HG03460 (cell line): ENCODE results near the gene DSCAML1.

Source experiments
- ATAC-seq: cut with Tn5 transposase; IDR thresholded peaks from one replicate; pipeline ENCODE4 v1.9.1; 2021; ENCODE audit not compliant: unreplicated experiment

Gene DSCAML1

GRCh38 chr11:117506971-117507370 is 290.0 kb downstream of the DSCAML1 start:
- ATAC-seq: no peak

- ATAC-seq: no peak
Observed at GRCh38 chr11:117505285-117505970, 291.6 kb downstream of the DSCAML1 start.

- ATAC-seq: no peak
Observed at GRCh38 chr11:117502779-117503100, 294.3 kb downstream of the DSCAML1 start.

GRCh38 chr11:117502015-117502778 is 294.8 kb downstream of the DSCAML1 start:
- no peak for ATAC-seq

- no peak for ATAC-seq
Observed at GRCh38 chr11:117501237-117501898, 295.6 kb downstream of the DSCAML1 start.

- no peak for ATAC-seq
Observed at GRCh38 chr11:117498791-117499190, 298.2 kb downstream of the DSCAML1 start.

GRCh38 chr11:117497206-117497951 is 299.6 kb downstream of the DSCAML1 start:
- no peak for ATAC-seq

DNA sequence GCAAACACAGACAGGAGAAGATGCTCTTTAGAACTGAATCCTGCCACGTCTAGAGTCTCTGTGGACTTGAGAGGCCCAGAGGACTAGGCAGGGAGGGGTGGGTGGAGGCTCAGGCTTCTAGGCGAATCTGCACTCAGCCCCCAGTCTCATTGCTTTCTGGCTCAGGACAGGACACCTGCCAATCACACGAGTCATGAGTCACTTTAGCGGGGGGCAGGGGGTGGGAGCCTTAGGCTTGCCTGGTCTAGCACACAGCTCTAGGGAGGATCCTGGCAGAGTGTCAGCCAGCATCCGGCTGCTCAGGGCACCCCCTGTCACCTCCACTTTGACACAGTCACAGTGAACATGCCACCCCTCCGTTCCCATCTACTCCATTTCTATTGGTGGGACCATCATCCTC is 301.7 kb downstream of the DSCAML1 start:
- no peak for ATAC-seq

GRCh38 chr11:117492578-117493251 is 304.3 kb downstream of the DSCAML1 start:
- ATAC-seq: no peak

DNA sequence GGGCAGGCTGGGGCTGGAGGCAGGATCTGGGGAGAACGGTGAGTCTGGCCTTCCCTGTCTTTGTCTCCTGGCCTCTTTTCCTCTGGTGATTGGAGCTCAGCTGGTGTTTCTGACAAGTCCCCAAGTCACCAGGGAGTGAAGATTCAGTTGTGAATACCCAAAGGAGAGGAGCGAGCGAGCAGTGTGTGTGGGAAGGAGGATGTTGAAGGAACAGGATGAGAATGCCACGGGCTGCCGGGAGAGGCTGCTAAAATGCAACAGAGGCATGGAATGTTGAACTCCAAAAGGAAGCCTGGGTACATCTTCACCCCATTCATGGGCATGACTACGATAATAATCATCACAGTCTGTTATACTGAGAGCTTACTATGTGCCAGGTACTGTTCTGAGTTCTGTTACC is 306.1 kb downstream of the DSCAML1 start:
- no peak for ATAC-seq

- ATAC-seq: no peak
Observed at GRCh38 chr11:117489999-117490679, 306.9 kb downstream of the DSCAML1 start.

- no peak for ATAC-seq
Observed at GRCh38 chr11:117488996-117489952, 307.7 kb downstream of the DSCAML1 start.

DNA sequence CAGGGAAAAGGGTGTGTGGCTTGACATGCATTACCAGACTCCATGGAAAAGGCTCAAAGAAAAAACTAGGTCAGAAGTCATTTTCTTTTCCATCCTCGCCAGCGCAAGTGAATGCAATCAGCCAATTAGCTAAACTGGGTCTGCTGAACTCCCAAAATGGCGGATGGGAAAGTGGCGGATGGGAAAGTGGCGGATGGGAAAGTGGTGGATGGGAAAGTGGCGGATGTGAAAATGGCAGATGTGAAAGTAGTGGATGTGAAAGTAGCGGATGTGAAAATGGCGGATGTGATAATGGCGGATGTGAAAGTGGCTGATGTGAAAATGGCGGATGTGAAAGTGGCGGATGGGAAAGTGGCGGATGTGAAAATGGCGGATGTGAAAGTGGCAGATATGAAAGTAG is 311.0 kb downstream of the DSCAML1 start:
- no peak for ATAC-seq

GRCh38 chr11:117484156-117484555 is 312.9 kb downstream of the DSCAML1 start:
- no peak for ATAC-seq

GRCh38 chr11:117483372-117483771 is 313.6 kb downstream of the DSCAML1 start:
- no peak for ATAC-seq

GRCh38 chr11:117482881-117483280 is 314.1 kb downstream of the DSCAML1 start:
- ATAC-seq: no peak

DNA sequence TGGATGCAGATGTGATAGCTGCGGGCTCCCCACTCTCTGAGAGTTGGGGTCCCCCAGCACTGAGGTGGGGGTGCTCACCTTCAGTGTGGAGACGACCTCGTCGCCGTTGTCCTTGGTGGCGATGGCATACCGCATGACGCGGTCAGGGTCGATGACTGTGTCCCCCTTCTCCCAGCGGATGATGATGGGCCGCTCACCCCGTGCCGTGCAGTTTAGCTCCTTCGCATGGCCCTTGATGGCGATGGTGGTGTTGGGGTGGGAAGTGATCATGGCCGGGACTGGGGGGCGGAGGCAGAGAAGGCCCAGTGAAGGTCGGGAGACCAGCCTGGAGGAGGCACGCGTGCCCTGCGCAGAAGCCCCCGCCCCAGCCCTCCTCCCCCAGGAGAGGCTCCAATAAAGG is 315.1 kb downstream of the DSCAML1 start:
- ATAC-seq: no peak

- ATAC-seq: no peak
Observed at GRCh38 chr11:117481036-117481435, 316.0 kb downstream of the DSCAML1 start.

- no peak for ATAC-seq
Observed at GRCh38 chr11:117480221-117480620, 316.8 kb downstream of the DSCAML1 start.
